HepG2 (cell line): ENCODE results near the gene ASXL1. TPM values are rescaled to one million over a fixed set of nuclear protein-coding genes. Genes with fewer than 3 reads are reported as not detected.

Source experiments
- GATA4 ChIP-seq: sonication (generic); IDR thresholded peaks from 2 replicates; pipeline ENCODE4 v1.6.1; 2016; ENCODE audit warnings: antibody characterized with exemption, low read depth, borderline replicate concordance
- HOXD1 ChIP-seq: sonication (generic); formaldehyde crosslinking; IDR thresholded peaks from 2 replicates; pipeline ENCODE4 v1.5.0; 2020; ENCODE audit warnings: missing genetic modification reagents
- KDM1A ChIP-seq: IDR thresholded peaks from 2 replicates; pipeline ENCODE4 v1.6.1; 2016; ENCODE audit warnings: missing compliant biosample characterization
- REXO4 ChIP-seq: sonication (generic); formaldehyde crosslinking; IDR thresholded peaks from 2 replicates; pipeline ENCODE4 v1.8.0; 2022; ENCODE audit warnings: missing genetic modification reagents, mild to moderate bottlenecking, borderline replicate concordance
- SP4 ChIP-seq: sonication (generic); formaldehyde crosslinking; IDR thresholded peaks from 2 replicates; pipeline ENCODE4 v1.8.1; 2023; ENCODE audit warnings: mild to moderate bottlenecking, missing genetic modification reagents
- TFDP1 ChIP-seq: IDR thresholded peaks from 2 replicates; pipeline ENCODE4 v1.6.1; 2016; ENCODE audit warnings: missing compliant biosample characterization, missing genetic modification reagents, borderline replicate concordance
- ZBTB7A ChIP-seq: sonication (generic); formaldehyde crosslinking; IDR thresholded peaks from 2 replicates; pipeline ENCODE4 v1.8.0; 2022; ENCODE audit warnings: mild to moderate bottlenecking, missing genetic modification reagents
- ZFYVE20 ChIP-seq: sonication (generic); formaldehyde crosslinking; IDR thresholded peaks from 2 replicates; pipeline ENCODE4 v1.8.0; 2023; ENCODE audit warnings: low read depth, mild to moderate bottlenecking, moderate library complexity, missing genetic modification reagents, borderline replicate concordance
- ZNF441 ChIP-seq: sonication (generic); formaldehyde crosslinking; IDR thresholded peaks from 2 replicates; pipeline ENCODE4 v1.7.0; 2021; ENCODE audit warnings: missing genetic modification reagents, borderline replicate concordance
- ZNF577 ChIP-seq: sonication (generic); formaldehyde crosslinking; IDR thresholded peaks from 2 replicates; pipeline ENCODE4 v1.4.0; 2020; ENCODE audit warnings: mild to moderate bottlenecking, low read depth, missing genetic modification reagents, borderline replicate concordance
- ZNF891 ChIP-seq: sonication (generic); formaldehyde crosslinking; IDR thresholded peaks from 2 replicates; pipeline ENCODE4 v1.5.0; 2020; ENCODE audit warnings: mild to moderate bottlenecking, missing genetic modification reagents
- ZSCAN9 ChIP-seq: IDR thresholded peaks from 2 replicates; pipeline ENCODE4 v1.6.1; 2016; ENCODE audit warnings: borderline replicate concordance
- polyA plus RNA-seq, 8 experiments: library from polyadenylated mRNA; depleted of rRNA in 3 of 8; stranded (reverse) in 7 of 8; unstranded in 1 of 8; fragments of >200 nt; fragmentation: Illumina TruSeq in 4 of 8; extraction: Trizol in 4 of 8; gene quantifications; 2 replicates each; pipeline versions ENCODE4 v1.2.1 to v1.2.3, GENCODE V29; 2011 to 2016; ENCODE audit warnings: low read depth in 4 of 8, missing spikeins in 1 of 8, mixed read lengths in 1 of 8; ENCODE audit not compliant: insufficient read depth in 1 of 8
- total RNA-seq, 5 experiments: library from RNA; depleted of rRNA; stranded (reverse); fragments of >200 nt; fragmentation: Illumina TruSeq; extraction: Trizol; gene quantifications; 2 replicates each; pipeline ENCODE4 v1.2.3, GENCODE V29; 2016; ENCODE audit warnings: low read depth in 1 of 5
- TF ChIP-seq, protein P1 (sequence below): sonication (generic); formaldehyde crosslinking; IDR thresholded peaks from 2 replicates; pipeline ENCODE4 v1.4.0; 2020; ENCODE audit warnings: mild to moderate bottlenecking, low read depth, missing genetic modification reagents
- TF ChIP-seq, protein P2 (sequence below): sonication (generic); formaldehyde crosslinking; IDR thresholded peaks from 2 replicates; pipeline ENCODE4 v1.5.0; 2020; ENCODE audit warnings: mild to moderate bottlenecking, missing genetic modification reagents, borderline replicate concordance
- TF ChIP-seq, protein P3 (sequence below): sonication (generic); formaldehyde crosslinking; IDR thresholded peaks from 2 replicates; pipeline ENCODE4 v1.5.1; 2020; ENCODE audit warnings: missing genetic modification reagents, mild to moderate bottlenecking, borderline replicate concordance
- TF ChIP-seq, protein P4 (sequence below): sonication (generic); formaldehyde crosslinking; IDR thresholded peaks from 2 replicates; pipeline ENCODE4 v1.4.0; 2020; ENCODE audit warnings: mild to moderate bottlenecking, missing genetic modification reagents

The ASXL1 gene
- total and polyA plus RNA-seq, 2 of the 13 experiments (the other 11 are each of a cell fraction or from before 2014, with no cell fraction given) = 62.1 to 74.8 TPM

DNA sequence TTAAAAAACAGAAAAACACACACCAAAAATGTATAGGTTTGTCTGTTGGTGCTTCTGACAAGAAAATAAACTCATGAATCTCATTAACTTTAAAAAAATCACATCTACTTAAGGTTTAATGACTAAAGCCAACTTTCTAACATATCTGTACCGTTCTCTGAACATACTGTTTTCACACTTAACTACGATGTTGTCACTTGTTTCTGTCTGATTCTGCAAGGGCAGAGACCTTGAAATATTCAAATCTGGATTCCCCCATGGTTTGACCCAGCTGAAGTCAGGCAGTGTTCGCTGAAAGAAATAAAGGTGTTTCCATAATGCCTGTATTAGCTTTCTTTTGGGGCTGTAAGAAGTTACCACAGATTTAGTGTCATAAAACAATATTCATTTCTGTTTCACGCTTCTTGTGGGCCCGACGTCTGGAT lies 2.7 kb upstream of the ASXL1 start (continued):
- TF ChIP-seq, protein P1, sequence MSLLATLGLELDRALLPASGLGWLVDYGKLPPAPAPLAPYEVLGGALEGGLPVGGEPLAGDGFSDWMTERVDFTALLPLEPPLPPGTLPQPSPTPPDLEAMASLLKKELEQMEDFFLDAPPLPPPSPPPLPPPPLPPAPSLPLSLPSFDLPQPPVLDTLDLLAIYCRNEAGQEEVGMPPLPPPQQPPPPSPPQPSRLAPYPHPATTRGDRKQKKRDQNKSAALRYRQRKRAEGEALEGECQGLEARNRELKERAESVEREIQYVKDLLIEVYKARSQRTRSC (CRISPR knock-in tag) = no peak; the same call in 1 of the 2 replicates
- TF ChIP-seq ZBTB7A (CRISPR knock-in tag) = no peak
- 0 out of 2 replicates have a peak, but pooled peaks have one; percentile 8 for TF ChIP-seq GATA4
- TF ChIP-seq, protein P2, sequence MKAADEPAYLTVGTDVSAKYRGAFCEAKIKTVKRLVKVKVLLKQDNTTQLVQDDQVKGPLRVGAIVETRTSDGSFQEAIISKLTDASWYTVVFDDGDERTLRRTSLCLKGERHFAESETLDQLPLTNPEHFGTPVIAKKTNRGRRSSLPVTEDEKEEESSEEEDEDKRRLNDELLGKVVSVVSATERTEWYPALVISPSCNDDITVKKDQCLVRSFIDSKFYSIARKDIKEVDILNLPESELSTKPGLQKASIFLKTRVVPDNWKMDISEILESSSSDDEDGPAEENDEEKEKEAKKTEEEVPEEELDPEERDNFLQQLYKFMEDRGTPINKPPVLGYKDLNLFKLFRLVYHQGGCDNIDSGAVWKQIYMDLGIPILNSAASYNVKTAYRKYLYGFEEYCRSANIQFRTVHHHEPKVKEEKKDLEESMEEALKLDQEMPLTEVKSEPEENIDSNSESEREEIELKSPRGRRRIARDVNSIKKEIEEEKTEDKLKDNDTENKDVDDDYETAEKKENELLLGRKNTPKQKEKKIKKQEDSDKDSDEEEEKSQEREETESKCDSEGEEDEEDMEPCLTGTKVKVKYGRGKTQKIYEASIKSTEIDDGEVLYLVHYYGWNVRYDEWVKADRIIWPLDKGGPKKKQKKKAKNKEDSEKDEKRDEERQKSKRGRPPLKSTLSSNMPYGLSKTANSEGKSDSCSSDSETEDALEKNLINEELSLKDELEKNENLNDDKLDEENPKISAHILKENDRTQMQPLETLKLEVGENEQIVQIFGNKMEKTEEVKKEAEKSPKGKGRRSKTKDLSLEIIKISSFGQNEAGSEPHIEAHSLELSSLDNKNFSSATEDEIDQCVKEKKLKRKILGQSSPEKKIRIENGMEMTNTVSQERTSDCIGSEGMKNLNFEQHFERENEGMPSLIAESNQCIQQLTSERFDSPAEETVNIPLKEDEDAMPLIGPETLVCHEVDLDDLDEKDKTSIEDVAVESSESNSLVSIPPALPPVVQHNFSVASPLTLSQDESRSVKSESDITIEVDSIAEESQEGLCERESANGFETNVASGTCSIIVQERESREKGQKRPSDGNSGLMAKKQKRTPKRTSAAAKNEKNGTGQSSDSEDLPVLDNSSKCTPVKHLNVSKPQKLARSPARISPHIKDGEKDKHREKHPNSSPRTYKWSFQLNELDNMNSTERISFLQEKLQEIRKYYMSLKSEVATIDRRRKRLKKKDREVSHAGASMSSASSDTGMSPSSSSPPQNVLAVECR = no peak
- TF ChIP-seq TFDP1 (CRISPR knock-in tag) = no peak
- TF ChIP-seq ZNF441 (CRISPR knock-in tag) = no peak
- TF ChIP-seq, protein P3, sequence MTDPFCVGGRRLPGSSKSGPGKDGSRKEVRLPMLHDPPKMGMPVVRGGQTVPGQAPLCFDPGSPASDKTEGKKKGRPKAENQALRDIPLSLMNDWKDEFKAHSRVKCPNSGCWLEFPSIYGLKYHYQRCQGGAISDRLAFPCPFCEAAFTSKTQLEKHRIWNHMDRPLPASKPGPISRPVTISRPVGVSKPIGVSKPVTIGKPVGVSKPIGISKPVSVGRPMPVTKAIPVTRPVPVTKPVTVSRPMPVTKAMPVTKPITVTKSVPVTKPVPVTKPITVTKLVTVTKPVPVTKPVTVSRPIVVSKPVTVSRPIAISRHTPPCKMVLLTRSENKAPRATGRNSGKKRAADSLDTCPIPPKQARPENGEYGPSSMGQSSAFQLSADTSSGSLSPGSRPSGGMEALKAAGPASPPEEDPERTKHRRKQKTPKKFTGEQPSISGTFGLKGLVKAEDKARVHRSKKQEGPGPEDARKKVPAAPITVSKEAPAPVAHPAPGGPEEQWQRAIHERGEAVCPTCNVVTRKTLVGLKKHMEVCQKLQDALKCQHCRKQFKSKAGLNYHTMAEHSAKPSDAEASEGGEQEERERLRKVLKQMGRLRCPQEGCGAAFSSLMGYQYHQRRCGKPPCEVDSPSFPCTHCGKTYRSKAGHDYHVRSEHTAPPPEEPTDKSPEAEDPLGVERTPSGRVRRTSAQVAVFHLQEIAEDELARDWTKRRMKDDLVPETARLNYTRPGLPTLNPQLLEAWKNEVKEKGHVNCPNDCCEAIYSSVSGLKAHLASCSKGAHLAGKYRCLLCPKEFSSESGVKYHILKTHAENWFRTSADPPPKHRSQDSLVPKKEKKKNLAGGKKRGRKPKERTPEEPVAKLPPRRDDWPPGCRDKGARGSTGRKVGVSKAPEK (CRISPR knock-in tag) = no peak
- no peak for TF ChIP-seq SP4 (CRISPR knock-in tag)
- TF ChIP-seq ZFYVE20 (CRISPR knock-in tag) = no peak
- no peak for TF ChIP-seq ZSCAN9 (CRISPR knock-in tag)
- TF ChIP-seq, protein P4, sequence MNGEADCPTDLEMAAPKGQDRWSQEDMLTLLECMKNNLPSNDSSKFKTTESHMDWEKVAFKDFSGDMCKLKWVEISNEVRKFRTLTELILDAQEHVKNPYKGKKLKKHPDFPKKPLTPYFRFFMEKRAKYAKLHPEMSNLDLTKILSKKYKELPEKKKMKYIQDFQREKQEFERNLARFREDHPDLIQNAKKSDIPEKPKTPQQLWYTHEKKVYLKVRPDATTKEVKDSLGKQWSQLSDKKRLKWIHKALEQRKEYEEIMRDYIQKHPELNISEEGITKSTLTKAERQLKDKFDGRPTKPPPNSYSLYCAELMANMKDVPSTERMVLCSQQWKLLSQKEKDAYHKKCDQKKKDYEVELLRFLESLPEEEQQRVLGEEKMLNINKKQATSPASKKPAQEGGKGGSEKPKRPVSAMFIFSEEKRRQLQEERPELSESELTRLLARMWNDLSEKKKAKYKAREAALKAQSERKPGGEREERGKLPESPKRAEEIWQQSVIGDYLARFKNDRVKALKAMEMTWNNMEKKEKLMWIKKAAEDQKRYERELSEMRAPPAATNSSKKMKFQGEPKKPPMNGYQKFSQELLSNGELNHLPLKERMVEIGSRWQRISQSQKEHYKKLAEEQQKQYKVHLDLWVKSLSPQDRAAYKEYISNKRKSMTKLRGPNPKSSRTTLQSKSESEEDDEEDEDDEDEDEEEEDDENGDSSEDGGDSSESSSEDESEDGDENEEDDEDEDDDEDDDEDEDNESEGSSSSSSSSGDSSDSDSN (CRISPR knock-in tag) = no peak
- no peak for TF ChIP-seq ZNF577 (CRISPR knock-in tag)
- TF ChIP-seq KDM1A (CRISPR knock-in tag) = no peak
- no peak for TF ChIP-seq HOXD1 (CRISPR knock-in tag)
- TF ChIP-seq ZNF891 (CRISPR knock-in tag) = no peak
- TF ChIP-seq REXO4 (CRISPR knock-in tag) = no peak
